H9 (cell line): ENCODE data around the gene CNNM3. TPM values are rescaled to one million over a fixed set of nuclear protein-coding genes. Genes with fewer than 3 reads are reported as not detected.

Source experiments
- DNase-seq: peaks from one replicate; pipeline ENCODE4 v3.0.0-alpha.2; 2017
- H2AFZ ChIP-seq: one replicate; pipeline ENCODE4 v1.6.1; 2013; ENCODE audit warnings: mild to moderate bottlenecking, low read length, control low read depth, moderate library complexity
- H2AK5ac ChIP-seq: 2 replicates; pipeline ENCODE4 v1.6.1; 2013; ENCODE audit warnings: low read length, control low read depth, mixed read lengths; ENCODE audit not compliant: insufficient read length
- H2BK120ac ChIP-seq: one replicate; pipeline ENCODE4 v1.6.1; 2013; ENCODE audit warnings: low read depth, mild to moderate bottlenecking, low read length, control low read depth, inconsistent platforms; ENCODE audit not compliant: poor library complexity, severe bottlenecking
- H2BK12ac ChIP-seq: 2 replicates; pipeline ENCODE4 v1.6.1; 2013; ENCODE audit warnings: low read length, control low read depth, mixed read lengths, low read depth; ENCODE audit not compliant: insufficient read length
- H2BK15ac ChIP-seq: 2 replicates; pipeline ENCODE4 v1.6.1; 2013; ENCODE audit warnings: low read depth, low read length, control low read depth
- H2BK20ac ChIP-seq: one replicate; pipeline ENCODE4 v1.6.1; 2013; ENCODE audit warnings: low read depth, mild to moderate bottlenecking, low read length, control low read depth, inconsistent platforms; ENCODE audit not compliant: poor library complexity, severe bottlenecking
- H2BK5ac ChIP-seq: 2 replicates; pipeline ENCODE4 v1.6.1; 2013; ENCODE audit warnings: low read length, control low read depth, mixed read lengths; ENCODE audit not compliant: insufficient read length
- H3K14ac ChIP-seq: 2 replicates; pipeline ENCODE4 v1.6.1; 2013; ENCODE audit warnings: low read length, control low read depth; ENCODE audit not compliant: insufficient read depth
- H3K18ac ChIP-seq: 2 replicates; pipeline ENCODE4 v1.6.1; 2013; ENCODE audit warnings: low read depth, mild to moderate bottlenecking, mixed read lengths, low read length, control low read depth; ENCODE audit not compliant: insufficient read length
- H3K23ac ChIP-seq: 2 replicates; pipeline ENCODE4 v1.6.1; 2013; ENCODE audit warnings: low read length, control low read depth, mixed read lengths, low read depth; ENCODE audit not compliant: insufficient read length
- H3K23me2 ChIP-seq: 2 replicates; pipeline ENCODE4 v1.6.1; 2013; ENCODE audit warnings: low read depth, mild to moderate bottlenecking, mixed read lengths, low read length, control low read depth; ENCODE audit not compliant: insufficient read length, poor library complexity, severe bottlenecking
- H3K27ac ChIP-seq: 2 replicates; pipeline ENCODE4 v1.5.1; 2013; ENCODE audit warnings: low read length, control low read depth, mixed read lengths, low read depth; ENCODE audit not compliant: insufficient read length
- H3K27me3 ChIP-seq: 2 replicates; pipeline ENCODE4 v1.6.1; 2013; ENCODE audit warnings: low read length, control low read depth, inconsistent platforms; ENCODE audit not compliant: insufficient read depth
- H3K4ac ChIP-seq: 2 replicates; pipeline ENCODE4 v1.6.1; 2013; ENCODE audit warnings: low read depth, mild to moderate bottlenecking, control low read depth, inconsistent platforms, low read length, moderate library complexity
- H3K4me1 ChIP-seq: 2 replicates; pipeline ENCODE4 v1.6.1; 2013; ENCODE audit warnings: low read length, control low read depth, inconsistent platforms; ENCODE audit not compliant: insufficient read depth
- H3K4me2 ChIP-seq: 2 replicates; pipeline ENCODE4 v1.6.1; 2013; ENCODE audit warnings: low read length, control low read depth, mixed read lengths; ENCODE audit not compliant: insufficient read length, insufficient read depth
- H3K56ac ChIP-seq: 2 replicates; pipeline ENCODE4 v1.6.1; 2013; ENCODE audit warnings: low read depth, mild to moderate bottlenecking, mixed read lengths, low read length, control low read depth; ENCODE audit not compliant: insufficient read length
- H3K79me1 ChIP-seq: 2 replicates; pipeline ENCODE4 v1.6.1; 2013; ENCODE audit warnings: low read depth, mild to moderate bottlenecking, moderate library complexity, low read length, control low read depth, inconsistent platforms; ENCODE audit not compliant: insufficient read depth, poor library complexity, severe bottlenecking
- H3K79me2 ChIP-seq: 2 replicates; pipeline ENCODE4 v1.6.1; 2013; ENCODE audit warnings: low read length, control low read depth, inconsistent platforms; ENCODE audit not compliant: insufficient read depth
- H3K9ac ChIP-seq: 2 replicates; pipeline ENCODE4 v1.6.1; 2013; ENCODE audit warnings: low read length, control low read depth, mixed read lengths; ENCODE audit not compliant: insufficient read length; ENCODE audit errors: extremely low read depth
- H3K9me3 ChIP-seq: one replicate; pipeline ENCODE4 v1.6.1; 2013; ENCODE audit warnings: low read depth, low read length, inconsistent platforms; ENCODE audit not compliant: control insufficient read depth
- H3T11ph ChIP-seq: one replicate; pipeline ENCODE4 v1.6.1; 2013; ENCODE audit warnings: mild to moderate bottlenecking, low read length, control low read depth, inconsistent platforms
- H4K20me1 ChIP-seq: one replicate; pipeline ENCODE4 v1.6.1; 2013; ENCODE audit not compliant: control insufficient read depth, insufficient read length, insufficient read depth
- H4K5ac ChIP-seq: 2 replicates; pipeline ENCODE4 v1.6.1; 2013; ENCODE audit warnings: low read depth, mild to moderate bottlenecking, mixed read lengths, low read length, control low read depth; ENCODE audit not compliant: insufficient read length
- H4K8ac ChIP-seq: replicated peaks from 2 replicates; pipeline ENCODE4 v1.6.1; 2013; ENCODE audit warnings: low read length, control low read depth, mixed read lengths, low read depth; ENCODE audit not compliant: insufficient read length
- H4K91ac ChIP-seq: 2 replicates; pipeline ENCODE4 v1.6.1; 2013; ENCODE audit warnings: low read depth, mild to moderate bottlenecking, moderate library complexity, mixed read lengths, low read length, control low read depth; ENCODE audit not compliant: insufficient read length
- H3K27ac Mint-ChIP-seq, 3 experiments: 2 replicates in 2 of 3; 3 replicates in 1 of 3; pipeline ENCODE4 v1.8.0; 2020 to 2021; ENCODE audit warnings: mixed read lengths in 3 of 3, mild to moderate bottlenecking in 1 of 3, moderate library complexity in 1 of 3
- H3K27me3 Mint-ChIP-seq: 2 replicates; pipeline ENCODE4 v1.8.0; 2021; ENCODE audit warnings: low read depth, mild to moderate bottlenecking, moderate library complexity, mixed read lengths
- H3K36me3 Mint-ChIP-seq, 3 experiments: 2 replicates in 2 of 3; 3 replicates in 1 of 3; pipeline ENCODE4 v1.8.0; 2020 to 2021; ENCODE audit warnings: low read depth in 3 of 3, mixed read lengths in 3 of 3; ENCODE audit not compliant: insufficient read depth in 1 of 3
- H3K4me1 Mint-ChIP-seq, 2 experiments: 2 replicates each; pipeline ENCODE4 v1.8.0; 2020; ENCODE audit warnings: mixed read lengths in 2 of 2
- H3K4me3 Mint-ChIP-seq, 2 experiments: 2 replicates in 1 of 2; 3 replicates in 1 of 2; pipeline ENCODE4 v1.8.0; 2020 to 2021; ENCODE audit warnings: mild to moderate bottlenecking in 2 of 2, mixed read lengths in 2 of 2, moderate library complexity in 1 of 2
- H3K9me3 Mint-ChIP-seq, 2 experiments: 2 replicates in 1 of 2; 3 replicates in 1 of 2; pipeline ENCODE4 v1.8.0; 2020; ENCODE audit warnings: mild to moderate bottlenecking in 2 of 2, mixed read lengths in 2 of 2, moderate library complexity in 1 of 2
- CTCF ChIP-seq: fragments of 200-600 bp; sonication (generic); conservative IDR thresholded peaks from 3 replicates; pipeline ENCODE4 v1.8.0; 2021; ENCODE audit warnings: antibody characterized with exemption, mild to moderate bottlenecking
- WGBS: extraction: QIAGEN DNeasy Blood & Tissue Kit; methylation state at CpG from one replicate; pipeline ENCODE4 v1.1.7; 2013; ENCODE audit warnings: missing lambda C conversion rate, low lambda C conversion rate, mixed read lengths; ENCODE audit not compliant: insufficient read length; ENCODE audit errors: extremely low coverage; 5-methylcytosine and 5-hydroxymethylcytosine counted together
- total RNA-seq: library from RNA; stranded (reverse); gene quantifications from 2 replicates; pipeline ENCODE4 v1.2.1, GENCODE V29; 2021

The CNNM3 gene
- total RNA-seq, 1 experiment from 2014 or later = 25.0 TPM

GRCh38 chr2:96802721-96803120 lies 13.3 kb upstream of the CNNM3 start:
- H3K4me2 ChIP-seq = no peak overlapping the region
- TF ChIP-seq CTCF = no peak
- peaks cover 0 to 4% of the 10 kb centered on the region in 2 experiments; a peak in 1 of 5 replicates for H3K9me3 Mint-ChIP-seq
- no peak overlapping the region for H2BK120ac ChIP-seq
- no peaks in the 10 kb centered on the region for H3K27me3 ChIP-seq
- H4K5ac ChIP-seq = no peak overlapping the region
- H3K27ac ChIP-seq = no peak overlapping the region
- H3K9me3 ChIP-seq = no peaks in the 10 kb centered on the region
- no peak overlapping the region; a peak in 1 of 7 replicates for H3K27ac Mint-ChIP-seq
- no peak overlapping the region for H3K4ac ChIP-seq
- no peak overlapping the region for H3K9ac ChIP-seq
- no peak overlapping the region for H4K91ac ChIP-seq
- H2BK20ac ChIP-seq = no peak overlapping the region
- H3K27me3 Mint-ChIP-seq = no peaks in the 10 kb centered on the region
- H2BK12ac ChIP-seq = no peak overlapping the region
- peaks cover 5 to 15% (median 8%) of the 10 kb centered on the region in 3 experiments for H3K36me3 Mint-ChIP-seq
- H3K4me3 Mint-ChIP-seq = no peak overlapping the region
- H3T11ph ChIP-seq = no peak overlapping the region
- no peaks in the 10 kb centered on the region for H3K4me1 ChIP-seq
- H3K79me2 ChIP-seq = no peaks in the 10 kb centered on the region
- H4K8ac ChIP-seq = no peak overlapping the region
- no peaks in the 10 kb centered on the region for H3K79me1 ChIP-seq
- H3K23me2 ChIP-seq = no peaks in the 10 kb centered on the region
- H3K4me1 Mint-ChIP-seq = no peaks in the 10 kb centered on the region
- no peak overlapping the region for H3K18ac ChIP-seq
- no peak overlapping the region for H3K56ac ChIP-seq
- no peak overlapping the region for H3K23ac ChIP-seq
- no peak overlapping the region for H2BK15ac ChIP-seq
- H2AFZ ChIP-seq = no peak overlapping the region
- no peak for DNase-seq
- H2BK5ac ChIP-seq = no peak overlapping the region
- no CpG with 5 or more reads among the region's 7 CpGs for WGBS
- H2AK5ac ChIP-seq = no peak overlapping the region
- no peak overlapping the region for H3K14ac ChIP-seq
- no peaks in the 10 kb centered on the region for H4K20me1 ChIP-seq
